DND-41 (cell line): ENCODE measurements around the gene EPC2.

Experiments used
- ATAC-seq: fragments of 200-7000 bp; cut with Tn5 transposase; 3 replicates; pipeline ENCODE4 v1.9.1; 2021; ENCODE audit warnings: low read depth; ENCODE audit not compliant: insufficient read depth
- DNase-seq: peaks from one replicate; pipeline ENCODE4 v3.0.0-alpha.2; 2020
- H2AFZ ChIP-seq: 2 replicates; pipeline ENCODE4 v1.6.0; 2012; ENCODE audit warnings: low read depth, low read length
- H3K27ac ChIP-seq: 2 replicates; pipeline ENCODE4 v1.5.1; 2012; ENCODE audit warnings: low read length, inconsistent platforms
- H3K27me3 ChIP-seq: fragments of 200-600 bp; sonication (generic); 2 replicates; pipeline ENCODE4 v1.6.0; 2012; ENCODE audit warnings: low read length, mild to moderate bottlenecking, inconsistent platforms; ENCODE audit not compliant: insufficient read depth, poor library complexity
- H3K36me3 ChIP-seq: 2 replicates; pipeline ENCODE4 v1.5.1; 2012; ENCODE audit warnings: low read length, inconsistent platforms; ENCODE audit not compliant: insufficient read depth
- H3K4me1 ChIP-seq: 2 replicates; pipeline ENCODE4 v1.5.1; 2012; ENCODE audit warnings: mild to moderate bottlenecking, low read length; ENCODE audit not compliant: insufficient read depth
- H3K4me2 ChIP-seq: 2 replicates; pipeline ENCODE4 v1.6.0; 2012; ENCODE audit warnings: mild to moderate bottlenecking, moderate library complexity, low read length, inconsistent platforms; ENCODE audit not compliant: insufficient read depth
- H3K4me3 ChIP-seq, 2 experiments: fragments of 200-600 bp in 1 of 2; shearing (Covaris generic) in 1 of 2; 2 replicates each; pipeline ENCODE4 v1.5.1; 2012 to 2016; ENCODE audit warnings: inconsistent platforms in 2 of 2, low read length in 2 of 2, mild to moderate bottlenecking in 2 of 2, low read depth in 1 of 2, moderate library complexity in 1 of 2
- H3K79me2 ChIP-seq: 2 replicates; pipeline ENCODE4 v1.6.0; 2012; ENCODE audit warnings: low read length, inconsistent platforms; ENCODE audit not compliant: insufficient read depth
- H3K9ac ChIP-seq: 2 replicates; pipeline ENCODE4 v1.6.0; 2012; ENCODE audit warnings: low read depth, mild to moderate bottlenecking, inconsistent platforms, low read length, moderate library complexity
- H3K9me3 ChIP-seq: 2 replicates; pipeline ENCODE4 v1.5.1; 2012; ENCODE audit warnings: low read length, moderate library complexity, mild to moderate bottlenecking, inconsistent platforms; ENCODE audit not compliant: insufficient read depth, severe bottlenecking
- H4K20me1 ChIP-seq: 2 replicates; pipeline ENCODE4 v1.6.0; 2012; ENCODE audit warnings: low read length; ENCODE audit not compliant: insufficient read depth
- CTCF ChIP-seq: IDR thresholded peaks from 2 replicates; pipeline ENCODE4 v1.5.1; 2012; ENCODE audit warnings: borderline replicate concordance, low read length, moderate library complexity, mild to moderate bottlenecking; ENCODE audit not compliant: poor library complexity, severe bottlenecking; ENCODE audit errors: extremely low read depth
- EZH2 ChIP-seq: IDR thresholded peaks from 3 replicates; pipeline ENCODE4 v1.6.1; 2012; ENCODE audit warnings: borderline replicate concordance, low read depth, mild to moderate bottlenecking, moderate library complexity, low read length, inconsistent platforms; ENCODE audit not compliant: severe bottlenecking

EPC2 gene

GRCh38 chr2:148615381-148615841 is 29.1 kb upstream of the EPC2 start:
- Histone ChIP-seq H3K4me1 (no peaks in the 10 kb centered on the region), H3K9ac (no peak overlapping the region), H3K27me3 (peaks cover 9% of the 10 kb centered on the region), H3K27ac (no peak overlapping the region), H4K20me1 (no peaks in the 10 kb centered on the region), H3K4me2 (no peak overlapping the region), H2AFZ (no peak overlapping the region), H3K9me3 (no peaks in the 10 kb centered on the region), H3K36me3 (no peaks in the 10 kb centered on the region), H3K79me2 (no peaks in the 10 kb centered on the region), H3K4me3 (no peak overlapping the region)
- DNase-seq (no peak), ATAC-seq (no peak)
- TF ChIP-seq CTCF = no peak
- TF ChIP-seq EZH2 = no peak

DNA sequence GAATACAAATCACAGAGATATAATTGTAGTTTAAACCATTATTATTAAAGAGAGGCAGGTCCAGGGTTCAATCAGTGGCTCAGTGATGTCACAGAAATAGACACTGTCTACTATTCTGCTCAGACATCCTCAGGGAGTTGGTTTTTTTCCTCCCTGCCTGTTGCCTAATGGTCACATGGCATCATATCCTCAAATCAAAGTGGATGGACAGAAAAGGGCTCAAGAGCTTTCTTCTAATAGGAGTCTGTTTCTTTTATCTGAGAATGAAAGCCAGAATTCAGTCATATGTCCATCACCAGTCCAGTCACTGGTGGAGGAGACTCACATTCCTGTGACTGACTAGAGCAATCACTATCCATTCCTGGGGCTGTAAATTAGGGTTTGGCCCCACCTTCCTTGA is 27.9 kb upstream of the EPC2 start:
- H3K27me3 ChIP-seq = peaks cover 9% of the 10 kb centered on the region
- no peak overlapping the region for H2AFZ ChIP-seq
- H3K36me3 ChIP-seq = no peaks in the 10 kb centered on the region
- ATAC-seq = no peak
- H3K4me1 ChIP-seq = no peaks in the 10 kb centered on the region
- no peak overlapping the region for H3K27ac ChIP-seq
- no peak overlapping the region for H3K4me3 ChIP-seq
- H3K4me2 ChIP-seq = no peak overlapping the region
- H3K79me2 ChIP-seq = no peaks in the 10 kb centered on the region
- no peak for TF ChIP-seq CTCF
- TF ChIP-seq EZH2 = no peak
- H3K9me3 ChIP-seq = no peaks in the 10 kb centered on the region
- no peak overlapping the region for H3K9ac ChIP-seq
- DNase-seq = no peak
- H4K20me1 ChIP-seq = no peaks in the 10 kb centered on the region

- Histone ChIP-seq H3K9ac (no peak overlapping the region), H3K79me2 (no peaks in the 10 kb centered on the region), H3K36me3 (no peaks in the 10 kb centered on the region), H3K4me2 (no peak overlapping the region), H3K27me3 (peaks cover 9% of the 10 kb centered on the region), H3K4me1 (no peaks in the 10 kb centered on the region), H3K9me3 (no peaks in the 10 kb centered on the region), H2AFZ (no peak overlapping the region), H3K4me3 (no peak overlapping the region), H3K27ac (no peak overlapping the region), H4K20me1 (no peaks in the 10 kb centered on the region)
- ATAC-seq = no peak
- DNase-seq = no peak
- no peak for TF ChIP-seq EZH2
- no peak for TF ChIP-seq CTCF
Observed at GRCh38 chr2:148617219-148617618, 27.3 kb upstream of the EPC2 start.
